GM18909 (cell line): ENCODE measurements around the gene ZP1.
"Not testable (repeated sequence)": the region's sequence is repeated elsewhere in the genome, so short reads cannot be mapped to it uniquely, and the experiment has no call there.

Experiments
- ATAC-seq: cut with Tn5 transposase; IDR thresholded peaks from one replicate; pipeline ENCODE4 v1.9.1; 2021; ENCODE audit warnings: mild to moderate bottlenecking; ENCODE audit not compliant: unreplicated experiment, poor library complexity

The ZP1 gene

DNA sequence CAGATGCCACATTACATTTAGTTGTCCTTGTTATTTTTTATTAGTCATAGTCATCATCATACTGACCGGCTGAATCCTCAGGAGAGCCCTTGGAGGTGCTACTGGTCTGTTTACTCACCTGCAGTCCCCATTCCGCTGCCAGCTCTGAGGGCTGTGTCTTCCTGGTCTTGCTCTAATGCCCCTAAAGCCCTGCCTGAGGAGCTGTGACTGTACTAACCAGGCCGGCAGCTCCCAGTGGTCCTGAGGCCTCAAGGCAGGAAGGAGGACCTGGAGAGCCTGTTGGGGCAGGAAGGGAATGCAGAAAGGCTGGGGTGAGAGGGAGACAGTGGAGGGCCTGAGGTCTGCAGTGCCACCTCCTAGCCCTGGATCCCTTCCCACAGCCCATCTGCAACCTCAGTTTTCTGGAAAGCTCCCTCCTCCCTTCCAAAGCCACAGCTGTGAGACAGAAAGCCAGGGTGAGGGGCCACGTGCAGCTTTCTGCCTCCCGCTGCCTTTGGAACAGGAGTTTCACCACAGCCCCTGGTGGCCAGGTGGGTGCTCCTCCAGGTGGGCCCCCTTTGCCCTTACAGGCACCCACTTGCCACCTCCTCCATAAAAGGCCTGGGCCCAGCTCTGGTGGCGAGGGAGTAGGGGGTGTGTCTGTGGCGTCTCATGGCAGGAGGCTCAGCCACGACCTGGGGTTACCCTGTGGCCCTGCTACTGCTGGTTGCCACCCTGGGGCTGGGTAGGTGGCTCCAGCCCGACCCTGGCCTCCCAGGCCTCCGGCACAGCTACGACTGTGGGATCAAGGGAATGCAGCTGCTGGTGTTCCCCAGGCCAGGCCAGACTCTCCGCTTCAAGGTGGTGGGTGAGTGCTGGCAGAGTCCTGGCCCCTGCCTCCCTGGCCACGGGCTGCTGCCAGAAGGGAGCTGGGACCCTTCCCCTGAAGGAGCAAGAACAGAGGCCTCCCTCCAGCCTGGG lies at the start of gene ZP1:
ZP1 (plus strand) TSS at position 632 of the 960 bp plus-strand sequence; CDS start at position 652, 20 bp downstream.
- no peak for ATAC-seq

- no peak for ATAC-seq
These were observed 49.3 kb upstream of the ZP1 start for GRCh38 chr11:60818057-60818456.

DNA sequence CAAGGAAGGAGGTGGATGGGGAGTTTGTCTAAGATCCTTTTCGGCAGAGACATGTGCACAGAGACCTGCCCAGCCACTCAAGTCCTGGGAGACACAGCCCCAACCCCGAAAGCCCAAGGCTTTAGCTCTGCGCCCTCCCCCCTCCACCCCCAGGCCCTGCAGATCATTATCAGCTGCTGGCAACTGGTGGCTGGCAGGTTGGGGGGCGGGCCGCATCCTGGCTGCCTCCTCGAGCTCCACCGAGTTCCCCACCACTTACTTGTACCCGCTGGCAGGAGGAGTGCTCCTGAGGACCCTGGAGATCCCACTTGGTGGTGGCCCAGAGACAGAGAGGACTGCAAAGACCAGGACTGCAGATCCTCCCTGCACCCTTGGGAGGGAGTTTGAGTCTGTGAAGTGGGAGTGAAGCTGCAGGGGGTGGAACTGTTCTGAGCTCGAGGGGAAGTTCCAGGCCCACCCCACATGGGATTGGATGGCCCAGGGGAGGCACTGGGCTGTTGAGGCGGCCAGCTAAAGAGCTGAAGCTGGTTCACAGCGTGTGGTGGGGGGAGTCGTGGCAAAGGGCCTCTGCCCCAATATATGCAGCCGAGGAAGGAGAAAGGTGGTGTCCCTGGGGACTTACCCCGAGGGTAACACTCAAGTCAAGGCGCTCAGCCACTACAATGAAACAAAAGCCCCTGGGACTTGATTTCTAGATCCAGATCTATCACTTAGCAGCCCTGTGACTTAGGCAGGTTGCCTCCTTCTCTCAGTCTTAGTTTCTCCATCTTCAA lies 45.3 kb upstream of the ZP1 start:
- ATAC-seq, result no peak

DNA sequence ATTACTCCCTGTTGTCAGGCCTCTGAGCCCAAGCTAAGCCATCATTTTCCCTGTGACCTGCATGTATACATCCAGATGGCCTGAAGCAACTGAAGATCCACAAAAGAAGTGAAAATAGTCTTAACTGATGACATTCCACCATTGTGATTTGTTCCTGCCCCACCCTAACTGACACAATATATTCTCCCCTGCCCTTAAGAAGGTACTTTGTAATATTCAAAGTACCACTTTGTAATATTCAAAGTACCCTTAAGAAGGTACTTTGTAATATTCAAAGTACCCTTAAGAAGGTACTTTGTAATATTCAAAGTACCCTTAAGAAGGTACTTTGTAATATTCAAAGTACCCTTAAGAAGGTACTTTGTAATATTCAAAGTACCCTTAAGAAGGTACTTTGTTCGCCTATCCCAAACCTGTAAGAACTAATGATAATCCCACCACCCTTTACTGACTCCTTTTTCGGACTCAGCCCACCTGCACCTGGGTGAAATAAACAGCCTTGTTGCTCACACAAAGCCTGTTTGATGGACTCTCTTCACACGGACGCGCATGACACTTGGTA lies 43.5 kb upstream of the ZP1 start:
- ATAC-seq, result not testable (repeated sequence)

DNA sequence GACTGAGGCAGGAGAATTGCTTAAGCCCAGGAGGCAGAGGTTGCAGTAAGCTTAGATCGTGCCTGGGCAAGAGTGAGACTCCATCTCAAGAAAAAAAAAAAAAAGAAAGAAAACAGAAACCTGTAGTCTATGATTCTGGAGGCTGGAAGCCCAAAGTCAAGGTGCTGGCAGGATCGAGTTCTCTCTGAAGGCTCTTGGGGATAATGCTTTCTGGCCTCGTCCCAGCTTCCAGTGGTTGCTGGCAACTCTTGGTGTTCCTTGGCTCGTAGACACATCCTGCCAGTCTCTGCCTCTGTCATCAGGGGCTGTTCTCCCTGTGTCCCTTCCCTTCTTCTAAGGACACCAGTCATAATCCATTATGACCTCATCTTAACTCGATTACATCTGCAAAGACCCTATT lies 42.2 kb upstream of the ZP1 start:
- ATAC-seq, result no peak

DNA sequence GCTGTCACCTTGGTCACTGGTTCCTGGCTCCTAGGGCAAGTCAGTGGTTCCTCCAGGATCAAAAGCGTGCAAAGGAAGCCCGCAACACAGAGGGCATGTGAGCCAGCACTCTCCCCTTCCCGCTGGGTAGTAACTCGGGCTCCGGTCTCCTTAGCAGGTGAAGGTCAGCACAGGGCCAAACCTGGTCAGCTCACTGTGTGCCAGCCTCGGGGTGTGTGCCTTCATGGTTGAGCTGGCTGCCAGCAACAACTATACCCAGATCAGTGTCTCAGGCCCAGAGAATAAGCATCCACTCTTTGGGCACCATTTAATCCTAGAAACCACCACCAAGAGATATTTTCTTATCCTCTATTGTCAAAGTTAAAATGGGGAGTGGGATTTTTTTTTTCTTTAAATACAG lies 41.6 kb upstream of the ZP1 start:
- no peak for ATAC-seq

GRCh38 chr11:60830478-60831142 lies 36.7 kb upstream of the ZP1 start:
- peak; percentile 12 for ATAC-seq

- ATAC-seq, result peak; percentile 69
These were observed 36.2 kb upstream of the ZP1 start for GRCh38 chr11:60831143-60831500.

DNA sequence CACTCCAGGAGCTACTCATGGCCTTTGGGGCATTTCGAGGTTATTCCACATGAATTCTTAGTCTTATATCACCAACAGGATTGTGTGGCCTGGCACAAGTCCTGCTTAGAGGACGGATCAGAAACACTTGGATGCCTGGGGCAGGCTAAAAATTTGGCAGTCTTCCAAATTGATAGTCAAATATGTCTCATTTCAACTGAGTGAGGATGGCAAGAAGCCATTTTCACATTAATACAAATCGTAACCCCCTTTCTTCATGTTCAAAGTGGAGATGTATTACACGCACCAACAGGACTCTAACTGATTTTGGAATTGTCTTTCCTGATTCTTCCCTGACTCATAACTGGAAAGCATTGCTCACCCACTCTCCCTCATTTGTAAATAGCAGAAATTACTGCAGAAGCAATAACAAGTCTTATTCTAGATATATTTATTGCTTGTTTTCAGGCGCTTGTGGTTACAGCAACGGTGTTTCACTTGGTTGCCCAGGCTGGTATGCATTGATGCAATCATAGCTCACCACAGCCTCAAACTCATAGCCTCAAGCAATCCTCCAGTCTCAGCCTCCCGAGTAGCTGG lies 35.8 kb upstream of the ZP1 start:
- no peak for ATAC-seq

DNA sequence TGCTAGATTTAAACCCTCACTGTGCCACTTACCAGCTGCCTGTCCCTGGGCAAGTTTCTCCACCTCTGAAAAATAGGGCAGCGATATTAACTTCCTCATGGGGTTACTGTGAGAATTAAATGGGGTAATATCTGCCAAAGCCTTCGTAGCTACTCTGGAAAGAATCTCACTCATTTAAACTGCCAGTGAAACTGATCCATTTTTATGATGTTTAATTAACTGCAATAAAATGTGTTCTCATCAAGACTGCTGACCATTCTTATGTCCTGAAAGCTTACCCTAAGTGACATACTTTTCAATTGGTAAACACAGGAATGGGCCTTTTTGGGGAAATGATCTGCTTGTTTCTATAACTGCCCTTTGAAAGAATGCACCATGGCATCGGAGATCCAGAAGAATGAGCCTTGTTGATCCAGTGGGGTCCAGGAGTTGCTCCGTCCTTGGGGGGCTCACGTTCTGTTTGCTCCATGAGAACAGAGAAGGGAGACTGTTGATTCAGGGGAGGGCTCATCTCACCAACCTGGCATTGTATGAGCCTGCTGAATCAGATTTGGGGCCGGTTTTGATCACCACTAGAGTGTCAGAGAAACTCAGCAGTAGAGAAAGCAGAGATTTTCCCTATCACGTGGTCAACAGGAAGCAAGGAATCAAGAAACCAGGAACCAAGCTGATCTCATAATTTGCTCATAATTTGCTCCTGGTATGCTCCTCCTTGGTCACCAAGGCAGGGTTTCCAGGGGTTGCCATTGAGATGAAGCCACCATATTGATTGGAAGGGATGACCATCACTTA lies 32.4 kb upstream of the ZP1 start:
- ATAC-seq, result no peak

- no peak for ATAC-seq
These were observed 31.9 kb upstream of the ZP1 start for GRCh38 chr11:60835534-60835846.

DNA sequence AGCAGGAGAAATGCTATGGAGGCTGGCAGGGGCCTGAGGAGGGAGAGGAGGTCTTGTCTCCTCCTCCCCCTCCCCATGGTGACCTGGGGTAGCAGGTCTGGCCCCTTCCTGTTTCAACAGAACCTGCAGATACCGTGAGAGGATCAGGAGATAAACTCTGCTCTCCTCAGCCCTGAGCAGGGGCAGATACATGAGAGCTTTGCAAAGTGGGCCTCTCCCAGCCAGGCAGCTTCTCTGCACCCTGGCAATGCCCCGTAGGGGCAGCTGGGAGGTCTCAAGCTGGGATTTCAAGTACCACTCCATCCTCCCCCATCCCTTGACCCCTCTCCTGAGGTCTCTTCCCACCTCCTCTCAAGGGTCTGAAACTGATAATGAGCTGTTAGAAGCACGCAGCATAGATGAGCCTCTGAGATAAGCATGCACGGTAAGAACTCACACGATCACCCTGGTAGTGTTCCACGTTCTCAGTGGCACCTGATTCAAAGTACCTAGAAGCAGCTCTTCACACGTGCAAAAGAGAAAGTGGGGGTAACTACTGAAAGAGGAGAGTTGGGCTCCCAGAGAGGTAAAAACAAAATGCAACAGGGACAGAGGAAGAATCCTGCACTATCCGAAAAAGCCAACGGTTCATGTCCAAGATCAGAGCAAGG lies 30.4 kb upstream of the ZP1 start:
- no peak for ATAC-seq

DNA sequence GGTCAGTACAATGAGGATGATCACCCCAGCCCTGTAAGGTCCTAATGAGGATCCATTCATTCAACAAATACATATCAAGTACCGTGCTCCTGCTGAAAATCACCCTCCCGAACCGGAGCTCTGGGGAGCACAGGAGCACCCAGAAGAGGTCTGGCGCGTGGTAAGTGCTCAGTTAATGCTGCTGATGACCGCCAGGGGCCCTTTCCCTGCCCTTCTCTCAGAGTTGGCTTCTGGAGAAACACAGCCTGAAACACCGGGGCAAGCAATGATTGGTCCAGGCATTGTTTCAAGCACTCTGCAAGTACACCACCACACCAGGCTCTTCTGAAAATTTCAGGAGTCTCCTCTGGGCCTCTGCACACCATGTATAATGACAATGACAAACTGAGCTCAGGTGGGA lies 29.2 kb upstream of the ZP1 start:
- no peak for ATAC-seq

DNA sequence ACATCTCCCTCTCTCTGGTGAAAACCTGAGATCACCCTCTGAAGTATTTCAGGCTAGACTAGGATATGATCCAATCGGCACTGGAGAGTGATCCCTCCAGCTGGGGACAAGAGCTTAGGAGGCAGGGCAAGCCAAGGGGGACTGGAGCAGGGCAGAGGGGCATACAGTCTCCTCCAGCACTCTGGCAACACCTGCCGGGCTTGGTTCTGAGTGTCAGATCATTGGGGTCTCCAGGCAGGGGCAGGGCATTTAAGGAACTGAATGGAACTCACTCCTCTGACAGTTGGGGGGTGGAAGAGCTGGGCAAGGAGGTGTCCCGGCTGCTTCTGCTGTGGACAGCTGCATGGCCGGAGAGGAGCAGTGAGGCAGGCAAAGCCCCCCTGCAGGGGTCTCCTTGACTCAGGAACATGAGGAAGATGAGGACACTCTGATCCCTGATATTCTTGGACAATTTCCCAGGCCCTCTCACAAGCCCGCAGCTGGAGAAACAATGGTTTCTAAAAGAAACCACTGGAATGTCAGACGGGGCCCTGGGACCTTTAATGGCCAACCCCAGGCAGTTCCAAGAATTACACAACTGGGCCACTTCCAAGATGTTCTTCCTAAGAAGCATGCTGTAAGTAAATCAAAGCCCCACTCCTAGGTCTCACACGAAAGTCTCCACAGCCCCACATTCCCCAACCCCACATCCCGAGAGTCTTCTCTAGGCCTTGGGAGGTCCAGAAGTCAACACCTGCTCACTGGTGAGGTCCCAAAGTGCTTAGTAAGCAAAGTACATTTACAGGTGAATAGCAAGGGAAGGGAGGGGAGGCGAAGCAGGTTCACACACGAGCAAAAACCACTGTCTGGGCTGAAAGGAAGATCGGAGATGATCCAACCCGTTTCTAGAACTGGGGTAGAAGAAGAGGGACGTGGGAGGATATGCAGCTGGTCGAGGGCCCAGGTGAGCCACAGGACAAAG lies 26.6 kb upstream of the ZP1 start:
- ATAC-seq, result no peak

GRCh38 chr11:60841797-60842667 lies 25.3 kb upstream of the ZP1 start, which contains the start of gene CCDC86:
Gene CCDC86, plus strand, starts transcription at chr11:60842113. Its CDS starts 12 bp downstream, at chr11:60842125.
- peak; percentile 77 for ATAC-seq

- ATAC-seq, result no peak
These were observed 24.4 kb upstream of the ZP1 start for GRCh38 chr11:60842668-60843600.
